ENCODE results near the gene CILP2.

- TF ChIP-seq CTCF (conservative IDR thresholded peaks at IDR 0.05; ENCODE audit: low read depth in 2 of 2): no peak
- no peak for TF ChIP-seq CREB1 (CRISPR knock-in tag; IDR thresholded peaks at IDR 0.05; ENCODE audit: low read depth)
These were observed 13.8 kb downstream of the CILP2 start for GRCh38 chr19:19551853-19552192.

All from GM23338 (cell line).